Stimulated activated CD8-positive, alpha-beta memory T cell treated with anti-CD3 and anti-CD28 coated beads, Interleukin-4, amount 100 ng/mL, for 1 hour (primary cell): ENCODE data around the gene CCDC152.
"Not testable (repeated sequence)": the region's sequence is repeated elsewhere in the genome, so short reads cannot be mapped to it uniquely, and the experiment has no call there.

Experiments used
- DNase-seq, 2 donors: peaks; one replicate each; pipeline ENCODE4 v3.0.0-alpha.2; 2020; ENCODE audit warnings: low read depth in 2 of 2, low spot score in 1 of 2

The CCDC152 gene

GRCh38 chr5:42844408-42844807, 87.8 kb downstream of the CCDC152 start:
- not testable (repeated sequence) for DNase-seq

DNA sequence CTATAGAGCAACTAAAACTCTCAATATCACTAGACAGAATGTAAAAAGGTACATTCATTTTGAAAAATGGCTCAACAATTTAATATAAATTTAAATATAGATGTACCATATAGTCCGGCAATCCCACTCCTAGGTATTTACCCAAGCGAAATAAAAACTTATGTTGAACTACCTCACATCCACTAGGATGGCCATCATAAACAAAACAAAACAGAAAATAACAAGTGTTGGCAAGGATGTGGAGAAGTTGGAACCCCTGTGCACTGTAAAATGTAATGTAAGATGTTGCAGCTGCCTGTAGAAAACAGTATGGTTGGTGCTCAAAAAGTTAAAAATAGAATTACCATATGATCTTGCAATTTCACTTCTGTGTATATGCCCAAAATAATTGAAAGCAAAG, 91.9 kb downstream of the CCDC152 start:
- DNase-seq, result no peak

DNA sequence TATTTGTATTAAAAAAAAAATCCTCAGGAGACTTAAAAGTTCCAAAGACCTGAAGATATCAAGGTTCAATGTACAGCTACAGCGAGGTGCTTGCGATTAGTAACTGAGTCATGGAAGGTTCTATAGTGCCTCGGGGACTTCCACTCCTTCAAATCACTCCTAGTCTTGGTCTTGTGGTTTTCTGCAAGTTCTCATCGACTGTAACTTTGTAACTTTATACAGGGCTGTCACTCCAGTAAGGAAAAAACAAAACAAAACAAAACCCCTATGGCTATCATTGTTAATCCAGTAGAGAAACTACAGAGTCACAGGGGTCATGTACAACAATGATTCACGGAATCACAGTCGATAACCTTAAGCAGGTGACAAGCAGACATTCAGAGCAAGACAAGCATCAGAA, 94.9 kb downstream of the CCDC152 start:
- no peak for DNase-seq
